Type B pancreatic cell (in vitro differentiated cells): ENCODE results near the gene PDE6D. TPM values are rescaled to one million over a fixed set of nuclear protein-coding genes. Genes with fewer than 3 reads are reported as not detected.

ENCODE experiments used
- DNase-seq: peaks from one replicate; pipeline ENCODE4 v3.0.0; 2021; ENCODE audit warnings: mixed read lengths; ENCODE audit not compliant: unreplicated experiment; ENCODE audit errors: extremely low spot score
- H3K27ac Mint-ChIP-seq: 2 replicates; pipeline ENCODE4 v1.8.0; 2021; ENCODE audit warnings: mild to moderate bottlenecking, mixed read lengths
- H3K27me3 Mint-ChIP-seq: 2 replicates; pipeline ENCODE4 v1.8.0; 2021; ENCODE audit warnings: mixed read lengths
- H3K36me3 Mint-ChIP-seq: 2 replicates; pipeline ENCODE4 v1.8.0; 2021; ENCODE audit warnings: mixed read lengths
- H3K4me1 Mint-ChIP-seq: one replicate; pipeline ENCODE4 v1.8.0; 2021; ENCODE audit warnings: mixed read lengths; ENCODE audit not compliant: unreplicated experiment
- H3K4me3 Mint-ChIP-seq: 2 replicates; pipeline ENCODE4 v1.8.0; 2021; ENCODE audit warnings: mild to moderate bottlenecking, mixed read lengths
- H3K9me3 Mint-ChIP-seq: 2 replicates; pipeline ENCODE4 v1.8.0; 2021; ENCODE audit warnings: mixed read lengths
- total RNA-seq: library from RNA; stranded (reverse); gene quantifications from 2 replicates; pipeline ENCODE4 v1.2.1, GENCODE V29; 2021; ENCODE audit warnings: low replicate concordance
- TF ChIP-seq, protein P1 (sequence below): fragments of 200-600 bp; sonication (generic); conservative IDR thresholded peaks from 2 replicates; pipeline ENCODE4 v1.5.0; 2021; ENCODE audit warnings: antibody characterized with exemption, mild to moderate bottlenecking

Gene PDE6D
- total RNA-seq, 1 donor from 2014 or later, result 24.3 TPM

DNA sequence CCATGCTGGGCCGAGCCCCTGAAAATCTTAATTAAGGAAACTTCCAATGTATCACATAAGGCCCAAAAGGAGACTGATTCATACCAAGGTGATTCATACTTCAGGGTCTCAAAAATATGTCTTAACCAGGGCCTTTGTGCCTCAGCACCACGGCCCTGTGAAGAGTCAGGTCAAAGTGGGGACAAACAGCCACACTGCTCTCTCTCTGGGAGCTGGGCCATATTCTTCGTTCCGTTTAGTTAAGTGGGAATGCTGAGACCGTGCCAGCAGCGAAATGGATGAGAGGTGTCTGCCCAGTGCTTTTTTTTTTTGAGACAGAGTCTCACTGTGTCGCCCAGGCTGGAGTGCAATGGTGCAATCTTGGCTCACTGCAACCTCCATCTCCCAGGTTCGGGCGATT lies 82.1 kb downstream of the PDE6D start:
- TF ChIP-seq, protein P1, sequence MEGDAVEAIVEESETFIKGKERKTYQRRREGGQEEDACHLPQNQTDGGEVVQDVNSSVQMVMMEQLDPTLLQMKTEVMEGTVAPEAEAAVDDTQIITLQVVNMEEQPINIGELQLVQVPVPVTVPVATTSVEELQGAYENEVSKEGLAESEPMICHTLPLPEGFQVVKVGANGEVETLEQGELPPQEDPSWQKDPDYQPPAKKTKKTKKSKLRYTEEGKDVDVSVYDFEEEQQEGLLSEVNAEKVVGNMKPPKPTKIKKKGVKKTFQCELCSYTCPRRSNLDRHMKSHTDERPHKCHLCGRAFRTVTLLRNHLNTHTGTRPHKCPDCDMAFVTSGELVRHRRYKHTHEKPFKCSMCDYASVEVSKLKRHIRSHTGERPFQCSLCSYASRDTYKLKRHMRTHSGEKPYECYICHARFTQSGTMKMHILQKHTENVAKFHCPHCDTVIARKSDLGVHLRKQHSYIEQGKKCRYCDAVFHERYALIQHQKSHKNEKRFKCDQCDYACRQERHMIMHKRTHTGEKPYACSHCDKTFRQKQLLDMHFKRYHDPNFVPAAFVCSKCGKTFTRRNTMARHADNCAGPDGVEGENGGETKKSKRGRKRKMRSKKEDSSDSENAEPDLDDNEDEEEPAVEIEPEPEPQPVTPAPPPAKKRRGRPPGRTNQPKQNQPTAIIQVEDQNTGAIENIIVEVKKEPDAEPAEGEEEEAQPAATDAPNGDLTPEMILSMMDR, result no peak
- no peak overlapping the region for H3K4me3 Mint-ChIP-seq
- peaks cover 8% of the 10 kb centered on the region for H3K4me1 Mint-ChIP-seq
- H3K9me3 Mint-ChIP-seq, result no peaks in the 10 kb centered on the region
- no peaks in the 10 kb centered on the region for H3K27me3 Mint-ChIP-seq
- no peaks in the 10 kb centered on the region for H3K36me3 Mint-ChIP-seq
- DNase-seq, result no peak
- no peak overlapping the region for H3K27ac Mint-ChIP-seq

DNA sequence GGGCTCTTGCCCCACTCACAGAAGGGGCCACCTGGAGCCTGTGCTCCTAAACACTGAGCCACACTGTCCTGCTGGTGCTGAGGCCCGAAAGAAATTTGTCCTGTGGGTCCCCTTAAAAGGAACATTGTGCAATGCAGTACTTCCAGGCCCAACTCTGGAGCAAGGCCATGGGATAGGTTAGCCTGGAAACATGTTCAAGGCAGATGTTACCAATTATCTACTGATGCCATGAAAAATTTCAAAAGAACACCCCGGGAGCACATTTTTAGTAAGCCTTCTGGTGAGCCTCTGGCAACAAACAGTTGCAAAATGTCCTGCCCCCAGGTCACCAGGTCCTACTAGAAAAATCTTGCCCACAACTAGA lies 85.1 kb downstream of the PDE6D start:
- TF ChIP-seq, protein P1, result no peak
- H3K27ac Mint-ChIP-seq, result no peak overlapping the region

DNA sequence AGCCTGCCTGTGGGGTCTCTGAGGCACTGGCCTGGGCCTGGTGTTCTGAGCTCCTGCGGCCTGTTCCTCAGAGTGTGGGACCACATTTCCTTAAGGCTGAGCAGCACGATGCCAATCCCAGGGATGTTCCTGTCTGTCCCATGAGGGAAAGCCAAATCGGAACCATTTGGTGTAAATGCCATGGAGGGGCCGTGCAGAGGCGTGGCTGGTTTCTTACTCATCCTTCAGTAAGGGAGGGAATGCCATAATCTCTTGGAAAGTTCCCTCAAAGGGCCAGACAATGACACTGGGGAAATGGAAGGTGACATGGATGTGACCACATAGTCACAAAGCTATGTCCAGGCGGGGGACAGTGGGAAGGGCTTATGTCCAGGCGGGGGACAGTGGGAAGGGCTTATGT lies 87.1 kb downstream of the PDE6D start:
- Mint-ChIP-seq H3K4me1 (peaks cover 17% of the 10 kb centered on the region), H3K9me3 (no peaks in the 10 kb centered on the region), H3K36me3 (no peaks in the 10 kb centered on the region), H3K27ac (no peak overlapping the region), H3K4me3 (no peak overlapping the region), H3K27me3 (no peaks in the 10 kb centered on the region)
- DNase-seq, result no peak
- TF ChIP-seq, protein P1, result no peak

More for the DNA sequence above, 85.1 kb downstream of the PDE6D start:
- no peak for DNase-seq
- H3K4me3 Mint-ChIP-seq, result no peak overlapping the region
- H3K36me3 Mint-ChIP-seq, result no peaks in the 10 kb centered on the region
- no peaks in the 10 kb centered on the region for H3K9me3 Mint-ChIP-seq
- H3K4me1 Mint-ChIP-seq, result peaks cover 10% of the 10 kb centered on the region
- no peaks in the 10 kb centered on the region for H3K27me3 Mint-ChIP-seq

DNA sequence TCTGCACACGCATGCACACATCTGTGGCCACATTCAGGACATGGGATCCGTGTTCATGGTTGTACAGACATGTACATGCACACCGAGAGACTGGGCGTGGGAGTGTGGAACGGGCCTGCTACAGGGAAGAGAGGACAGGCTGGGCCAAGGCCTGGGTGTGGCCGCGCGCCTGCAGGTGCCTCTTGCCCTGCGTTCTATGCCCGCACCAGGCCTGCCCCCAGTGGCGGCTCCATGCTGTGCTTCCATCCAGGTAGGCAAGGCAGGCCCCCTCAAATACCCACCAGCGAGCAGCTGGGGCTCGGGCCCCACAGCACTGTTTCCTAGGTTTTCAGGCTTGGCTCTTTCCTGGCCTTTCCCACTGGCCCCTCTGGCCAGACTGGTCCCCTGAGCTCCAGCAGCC lies 88.2 kb downstream of the PDE6D start:
- TF ChIP-seq, protein P1, result no peak
- DNase-seq, result no peak
- no peak overlapping the region for H3K4me3 Mint-ChIP-seq
- no peaks in the 10 kb centered on the region for H3K9me3 Mint-ChIP-seq
- no peaks in the 10 kb centered on the region for H3K36me3 Mint-ChIP-seq
- H3K27ac Mint-ChIP-seq, result no peak overlapping the region
- peaks cover 17% of the 10 kb centered on the region for H3K4me1 Mint-ChIP-seq
- no peaks in the 10 kb centered on the region for H3K27me3 Mint-ChIP-seq

DNA sequence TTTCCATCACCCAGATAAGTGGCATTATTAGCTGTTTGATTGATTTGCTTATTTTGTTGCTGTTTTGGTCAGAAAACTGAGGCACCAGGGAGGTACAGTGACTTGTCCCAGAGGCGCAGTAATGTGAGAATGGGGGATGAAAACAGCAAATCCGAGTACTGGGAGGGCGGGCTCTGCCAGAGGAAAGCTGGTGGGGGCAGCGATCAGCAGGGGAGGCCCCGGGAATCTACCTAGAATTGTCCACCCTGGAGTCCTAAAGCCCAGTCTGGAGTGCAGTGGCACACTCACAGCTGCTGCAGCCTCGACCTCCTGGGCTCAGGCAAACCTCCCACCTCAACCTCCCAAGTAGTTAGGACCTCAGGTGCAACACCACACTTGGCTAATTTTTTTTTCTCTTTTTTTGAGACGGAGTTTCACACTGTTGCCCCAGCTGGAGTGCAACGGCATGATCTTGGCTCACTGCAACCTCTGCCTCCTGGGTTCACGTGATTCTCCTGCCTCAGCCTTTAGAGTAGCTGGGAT lies 89.8 kb downstream of the PDE6D start:
- no peak for DNase-seq
- Mint-ChIP-seq H3K27ac (no peak overlapping the region), H3K4me3 (no peak overlapping the region), H3K27me3 (no peaks in the 10 kb centered on the region), H3K4me1 (peaks cover 24% of the 10 kb centered on the region), H3K36me3 (no peaks in the 10 kb centered on the region), H3K9me3 (no peaks in the 10 kb centered on the region)
- TF ChIP-seq, protein P1, result no peak
